ENCODE results near the gene PPP2R2D. TPM values are rescaled to one million over a fixed set of nuclear protein-coding genes. Genes with fewer than 3 reads are reported as not detected.

Gene PPP2R2D
- total RNA-seq, 2 experiments from 2014 or later, result 30.0 to 39.3 TPM

- Mint-ChIP-seq H3K4me3 (no peak overlapping the region), H3K27me3 (no peaks in the 10 kb centered on the region), H3K27ac (no peak overlapping the region), H3K4me1 (peaks cover 57% of the 10 kb centered on the region), H3K36me3 (ENCODE audit: low read depth) (peaks cover 25% of the 10 kb centered on the region), H3K9me3 (ENCODE audit: low read depth) (no peaks in the 10 kb centered on the region)
- DNase-seq, result no peak
- ChIA-PET POLR2A (no interaction called here), CTCF (interaction anchor here (0.6 to 1.6 kb wide), 3 partner anchors 10 to 63 kb away, joined by 5 to 7 read pairs (median 6); no protein-coding TSS in a partner anchor)
- ATAC-seq, result no peak
- intact Hi-C loops (cut with DNase I, micrococcal nuclease), result no loop called here
Measured at GRCh38 chr10:131933016-131933695, 32.3 kb downstream of the PPP2R2D start.

GRCh38 chr10:131933696-131934086 lies 32.9 kb downstream of the PPP2R2D start:
- no peaks in the 10 kb centered on the region for H3K9me3 Mint-ChIP-seq (ENCODE audit: low read depth)
- H3K4me3 Mint-ChIP-seq, result no peak overlapping the region
- POLR2A ChIA-PET, result no interaction called here
- no peak overlapping the region for H3K27ac Mint-ChIP-seq
- DNase-seq, result no peak
- H3K27me3 Mint-ChIP-seq, result no peaks in the 10 kb centered on the region
- no peak for ATAC-seq
- peaks cover 52% of the 10 kb centered on the region for H3K4me1 Mint-ChIP-seq
- peaks cover 28% of the 10 kb centered on the region for H3K36me3 Mint-ChIP-seq (ENCODE audit: low read depth)
- intact Hi-C loops (cut with DNase I, micrococcal nuclease), result no loop called here
- CTCF ChIA-PET, result interaction anchor here (0.6 to 1.3 kb wide), 2 partner anchors 48 to 62 kb away, joined by 5 to 6 read pairs; no protein-coding TSS in a partner anchor

GRCh38 chr10:131934769-131935168 lies 34.0 kb downstream of the PPP2R2D start:
- peaks cover 41% of the 10 kb centered on the region for H3K4me1 Mint-ChIP-seq
- ChIA-PET POLR2A (interaction anchor here (0.6 kb wide), 1 partner anchor 182 kb away, joined by 3 read pairs; no protein-coding TSS in a partner anchor), CTCF (interaction anchor here (0.6 to 1.1 kb wide), 2 partner anchors 31 to 47 kb away, joined by 3 read pairs; partner anchors contain the start of gene BNIP3)

GRCh38 chr10:131935260-131935659 lies 34.5 kb downstream of the PPP2R2D start:
- Mint-ChIP-seq H3K4me3 (no peak overlapping the region), H3K9me3 (ENCODE audit: low read depth) (no peaks in the 10 kb centered on the region), H3K4me1 (peaks cover 36% of the 10 kb centered on the region), H3K27me3 (no peaks in the 10 kb centered on the region), H3K27ac (no peak overlapping the region), H3K36me3 (ENCODE audit: low read depth) (peaks cover 30% of the 10 kb centered on the region)
- DNase-seq (no peak), ATAC-seq (no peak)
- POLR2A ChIA-PET, result interaction anchor here (0.6 kb wide), 1 partner anchor 182 kb away, joined by 3 read pairs; no protein-coding TSS in a partner anchor
- intact Hi-C loops (cut with DNase I, micrococcal nuclease), result no loop called here
- CTCF ChIA-PET, result interaction anchor here (1.1 kb wide), 1 partner anchor 31 kb away, joined by 3 read pairs; no protein-coding TSS in a partner anchor

More at GRCh38 chr10:131934769-131935168, 34.0 kb downstream of the PPP2R2D start:
- ATAC-seq (no peak), DNase-seq (no peak)
- intact Hi-C loops (cut with DNase I, micrococcal nuclease), result no loop called here
- Mint-ChIP-seq H3K27me3 (no peaks in the 10 kb centered on the region), H3K4me3 (no peak overlapping the region), H3K27ac (peak overlapping the region; percentile 5), H3K9me3 (ENCODE audit: low read depth) (no peaks in the 10 kb centered on the region), H3K36me3 (ENCODE audit: low read depth) (peaks cover 27% of the 10 kb centered on the region)

DNA sequence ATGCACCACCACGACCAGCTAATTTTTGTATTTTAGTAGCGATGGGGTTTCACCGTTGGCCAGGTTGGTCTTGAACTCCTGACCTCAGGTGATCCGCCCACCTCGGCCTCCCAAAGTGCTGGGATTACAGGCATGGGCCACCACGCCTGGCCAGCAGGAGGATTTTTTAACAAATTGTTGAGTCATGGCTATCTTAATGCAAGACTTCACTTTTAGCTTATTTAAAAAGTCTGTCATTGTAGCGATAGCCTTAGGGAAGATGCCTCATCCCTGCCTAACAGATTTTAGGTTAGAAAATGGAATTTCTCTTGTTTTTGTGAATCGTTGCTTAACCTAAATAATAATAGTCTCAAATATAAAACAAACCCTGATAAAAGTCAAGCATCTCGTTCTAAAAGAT lies 35.5 kb downstream of the PPP2R2D start:
- no peaks in the 10 kb centered on the region for H3K27me3 Mint-ChIP-seq
- peaks cover 26% of the 10 kb centered on the region for H3K4me1 Mint-ChIP-seq
- no peaks in the 10 kb centered on the region for H3K9me3 Mint-ChIP-seq (ENCODE audit: low read depth)
- no peak overlapping the region for H3K4me3 Mint-ChIP-seq
- POLR2A ChIA-PET, result no interaction called here
- no peak for DNase-seq
- intact Hi-C loops (cut with DNase I, micrococcal nuclease), result no loop called here
- CTCF ChIA-PET, result interaction anchor here (0.6 kb wide), 1 partner anchor 14 kb away, joined by 3 read pairs; no protein-coding TSS in a partner anchor
- no peak overlapping the region for H3K27ac Mint-ChIP-seq
- H3K36me3 Mint-ChIP-seq (ENCODE audit: low read depth), result peaks cover 37% of the 10 kb centered on the region
- no peak for ATAC-seq

DNA sequence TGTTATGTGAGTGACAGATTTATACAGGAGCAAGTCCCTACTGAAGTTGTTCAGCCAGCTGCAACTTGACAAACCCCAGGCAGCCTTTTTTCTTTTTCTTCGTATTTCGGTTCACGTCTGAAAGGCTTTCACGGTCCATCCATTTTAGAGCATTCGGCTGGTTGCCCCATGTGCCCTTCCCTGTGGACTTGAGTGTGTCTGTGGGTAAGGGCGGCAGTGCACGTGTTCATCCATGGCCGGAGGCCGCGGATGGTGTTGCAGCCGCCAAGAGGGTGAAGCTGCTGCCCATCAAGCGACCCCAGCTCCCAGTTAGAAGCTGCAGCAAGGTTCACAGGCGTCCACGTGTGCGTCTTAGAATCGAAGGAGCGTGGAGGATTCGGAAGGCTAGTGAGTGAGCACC lies 35.9 kb downstream of the PPP2R2D start:
- Mint-ChIP-seq H3K36me3 (ENCODE audit: low read depth) (peaks cover 37% of the 10 kb centered on the region), H3K27ac (no peak overlapping the region), H3K4me1 (peaks cover 22% of the 10 kb centered on the region), H3K4me3 (no peak overlapping the region), H3K9me3 (ENCODE audit: low read depth) (no peaks in the 10 kb centered on the region), H3K27me3 (no peaks in the 10 kb centered on the region)
- ChIA-PET CTCF (interaction anchor here (0.6 kb wide), 1 partner anchor 14 kb away, joined by 3 read pairs; no protein-coding TSS in a partner anchor), POLR2A (no interaction called here)
- ATAC-seq, result no peak
- DNase-seq, result no peak
- intact Hi-C loops (cut with DNase I, micrococcal nuclease), result no loop called here

- no peak overlapping the region for H3K4me3 Mint-ChIP-seq
- no peak overlapping the region for H3K27ac Mint-ChIP-seq
- ChIA-PET CTCF (no interaction called here), POLR2A (no interaction called here)
- ATAC-seq (no peak), DNase-seq (no peak)
- no peaks in the 10 kb centered on the region for H3K9me3 Mint-ChIP-seq (ENCODE audit: low read depth)
- peaks cover 16% of the 10 kb centered on the region for H3K4me1 Mint-ChIP-seq
- intact Hi-C loops (cut with DNase I, micrococcal nuclease), result no loop called here
- peaks cover 35% of the 10 kb centered on the region for H3K36me3 Mint-ChIP-seq (ENCODE audit: low read depth)
- H3K27me3 Mint-ChIP-seq, result no peaks in the 10 kb centered on the region
Measured at GRCh38 chr10:131937836-131938235, 37.0 kb downstream of the PPP2R2D start.

DNA sequence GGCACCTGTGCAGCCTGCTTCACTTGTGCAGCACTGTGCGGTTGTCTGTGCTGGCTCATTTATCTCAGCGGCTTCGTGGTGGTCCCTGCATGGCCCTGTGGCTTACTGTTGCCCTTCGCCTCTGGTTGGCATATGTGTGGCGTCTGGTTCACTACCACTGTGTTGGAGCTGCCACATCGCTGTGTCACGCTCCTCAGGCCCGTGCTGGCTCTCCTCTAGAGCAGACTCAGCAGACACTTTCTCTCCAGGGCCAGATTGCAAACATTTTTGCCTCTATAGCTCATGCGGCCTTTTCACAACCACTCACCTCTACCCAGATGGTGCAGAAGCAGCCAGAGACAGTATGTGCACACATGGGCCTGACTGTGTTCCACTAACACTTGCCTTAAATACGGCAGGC lies 37.9 kb downstream of the PPP2R2D start:
- H3K27ac Mint-ChIP-seq, result no peak overlapping the region
- ChIA-PET POLR2A (no interaction called here), CTCF (no interaction called here)
- peaks cover 9% of the 10 kb centered on the region for H3K4me1 Mint-ChIP-seq
- H3K9me3 Mint-ChIP-seq (ENCODE audit: low read depth), result no peaks in the 10 kb centered on the region
- intact Hi-C loops (cut with DNase I, micrococcal nuclease), result no loop called here
- DNase-seq, result no peak
- H3K36me3 Mint-ChIP-seq (ENCODE audit: low read depth), result peaks cover 38% of the 10 kb centered on the region
- H3K4me3 Mint-ChIP-seq, result no peak overlapping the region
- ATAC-seq, result no peak
- no peaks in the 10 kb centered on the region for H3K27me3 Mint-ChIP-seq

- POLR2A ChIA-PET, result no interaction called here
- CTCF ChIA-PET, result interaction anchor here (0.5 to 2.0 kb wide), 7 partner anchors 10 to 243 kb away, joined by 3 to 14 read pairs (median 3); no protein-coding TSS in a partner anchor
- H3K9me3 Mint-ChIP-seq (ENCODE audit: low read depth), result no peaks in the 10 kb centered on the region
- no peak for DNase-seq
- H3K27me3 Mint-ChIP-seq, result no peaks in the 10 kb centered on the region
- peaks cover 2% of the 10 kb centered on the region for H3K4me1 Mint-ChIP-seq
- no peak overlapping the region for H3K4me3 Mint-ChIP-seq
- intact Hi-C loops (cut with DNase I, micrococcal nuclease), result no loop called here
- ATAC-seq, result no peak
- H3K27ac Mint-ChIP-seq, result no peak overlapping the region
- H3K36me3 Mint-ChIP-seq (ENCODE audit: low read depth), result peaks cover 49% of the 10 kb centered on the region
Measured at GRCh38 chr10:131942455-131942854, 41.6 kb downstream of the PPP2R2D start.

DNA sequence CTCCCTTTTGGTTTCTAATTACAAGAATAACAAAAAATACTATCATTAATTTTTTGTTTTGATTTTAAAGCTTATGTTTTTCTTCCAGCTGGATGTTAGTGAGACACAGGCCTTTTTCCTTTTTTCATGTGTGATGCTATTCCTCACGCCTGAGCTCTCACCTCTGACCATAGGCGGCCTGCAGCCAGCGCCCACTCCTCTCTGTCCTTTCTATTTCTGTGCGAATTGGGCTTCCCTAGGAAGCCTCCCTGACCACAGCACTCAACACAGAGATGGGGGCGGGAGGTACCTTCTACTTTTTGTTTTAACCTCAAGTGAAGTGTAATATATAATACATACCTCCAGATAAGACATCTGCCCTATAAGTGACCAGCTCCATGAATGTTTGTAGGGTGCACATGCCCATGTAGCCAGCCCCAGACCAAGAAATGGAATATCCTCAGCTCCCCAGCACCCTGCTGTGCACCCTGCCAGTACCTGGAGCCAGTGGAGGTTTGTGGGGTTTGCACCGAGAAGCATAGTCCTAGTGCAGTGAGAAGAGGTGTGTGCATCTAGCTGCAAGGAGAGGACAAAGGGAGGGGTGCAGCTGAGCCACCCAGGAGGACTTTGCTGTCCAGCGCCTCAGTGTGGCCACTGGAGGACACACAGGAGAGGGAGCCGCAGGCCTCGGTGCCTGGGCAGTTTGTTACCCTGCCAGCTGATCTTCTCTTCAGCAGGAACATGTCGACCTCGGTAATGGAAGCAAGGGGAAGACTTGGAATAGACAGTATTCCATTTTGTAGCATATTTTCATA lies 42.4 kb downstream of the PPP2R2D start:
- H3K27ac Mint-ChIP-seq, result peak overlapping the region; percentile 26
- H3K9me3 Mint-ChIP-seq (ENCODE audit: low read depth), result no peaks in the 10 kb centered on the region
- H3K36me3 Mint-ChIP-seq (ENCODE audit: low read depth), result peaks cover 50% of the 10 kb centered on the region
- CTCF ChIA-PET, result interaction anchor here (0.5 to 2.0 kb wide), 11 partner anchors 11 to 242 kb away, joined by 3 to 14 read pairs (median 3); partner anchors contain the start of gene PPP2R2D
- peak; percentile 88 for ATAC-seq
- no peak overlapping the region for H3K4me3 Mint-ChIP-seq
- H3K4me1 Mint-ChIP-seq, result peaks cover 2% of the 10 kb centered on the region
- DNase-seq, result peak; percentile 57
- intact Hi-C loops (cut with DNase I, micrococcal nuclease), result loop anchor here (1.0 kb wide), 1 partner anchor 58 kb away; no protein-coding TSS in a partner anchor
- POLR2A ChIA-PET, result no interaction called here
- no peaks in the 10 kb centered on the region for H3K27me3 Mint-ChIP-seq

GRCh38 chr10:131944412-131944811 lies 43.6 kb downstream of the PPP2R2D start:
- Mint-ChIP-seq H3K9me3 (ENCODE audit: low read depth) (no peaks in the 10 kb centered on the region), H3K27ac (no peak overlapping the region), H3K4me3 (no peak overlapping the region), H3K4me1 (peaks cover 2% of the 10 kb centered on the region), H3K27me3 (no peaks in the 10 kb centered on the region), H3K36me3 (ENCODE audit: low read depth) (peaks cover 55% of the 10 kb centered on the region)
- ATAC-seq (no peak), DNase-seq (no peak)
- intact Hi-C loops (cut with DNase I, micrococcal nuclease), result no loop called here
- ChIA-PET CTCF (interaction anchor here (0.6 to 2.0 kb wide), 5 partner anchors 21 to 694 kb away, joined by 3 to 14 read pairs (median 4); no protein-coding TSS in a partner anchor), POLR2A (interaction anchor here (0.6 kb wide), 2 partner anchors 28 to 96 kb away, joined by 3 read pairs; no protein-coding TSS in a partner anchor)

Measured in activated CD4-positive, alpha-beta T cell treated with anti-CD3 and anti-CD28 coated beads for 36 hours (primary cell).